CD4-positive, alpha-beta T cell (primary cell): ENCODE results near the gene GPR158. TPM values are rescaled to one million over a fixed set of nuclear protein-coding genes. Genes with fewer than 3 reads are reported as not detected.

Experiments
- ATAC-seq: fragments of 200-7000 bp; cut with Tn5 transposase; one replicate; pipeline ENCODE4 v1.10.0; 2022; ENCODE audit warnings: mild to moderate bottlenecking; ENCODE audit not compliant: poor library complexity
- CTCF ChIA-PET: fragments of 350-600 bp; sonication (Branson Sonifier 250); formaldehyde crosslinking; loops from one replicate; lab custom pipeline; 2021; ENCODE audit warnings: antibody characterized with exemption, inconsistent platforms; lab: Charles Lee
- POLR2A ChIA-PET: fragments of 350-600 bp; sonication (Branson Sonifier 250); formaldehyde crosslinking; loops from one replicate; lab custom pipeline; 2021; ENCODE audit warnings: antibody characterized with exemption, inconsistent platforms; lab: Charles Lee
- DNase-seq, 14 experiments: peaks; one replicate each; pipeline ENCODE4 v3.0.0-alpha.2; 2013 to 2020; ENCODE audit warnings: mixed read lengths in 2 of 14
- H3K27ac ChIP-seq, 2 donors: one replicate each; pipeline versions ENCODE4 v1.5.1 to v1.7.0; 2013; ENCODE audit warnings: low read length in 2 of 2, low read depth in 1 of 2, mild to moderate bottlenecking in 1 of 2
- H3K27me3 ChIP-seq, 2 experiments: 1 replicate in 1 of 2; 2 replicates in 1 of 2; pipeline versions ENCODE4 v1.6.1 to v1.7.0; 2013; ENCODE audit warnings: low read length in 2 of 2, control low read depth in 1 of 2, mild to moderate bottlenecking in 1 of 2, moderate library complexity in 1 of 2; ENCODE audit not compliant: insufficient read depth in 2 of 2, control insufficient read depth in 1 of 2
- H3K36me3 ChIP-seq: one replicate; pipeline ENCODE4 v1.6.1; 2013; ENCODE audit warnings: low read length, control low read depth; ENCODE audit not compliant: insufficient read depth
- H3K4me1 ChIP-seq: one replicate; pipeline ENCODE4 v1.6.1; 2013; ENCODE audit warnings: low read length, control low read depth; ENCODE audit not compliant: insufficient read depth
- H3K4me3 ChIP-seq: one replicate; pipeline ENCODE4 v1.5.1; 2013; ENCODE audit warnings: mild to moderate bottlenecking, low read length, moderate library complexity
- H3K9me3 ChIP-seq, 2 experiments: 1 replicate in 1 of 2; 2 replicates in 1 of 2; pipeline versions ENCODE4 v1.6.1 to v1.7.0; 2013; ENCODE audit warnings: low read length in 2 of 2, mild to moderate bottlenecking in 2 of 2, control low read depth in 1 of 2, moderate library complexity in 1 of 2; ENCODE audit not compliant: control insufficient read depth in 1 of 2, insufficient read depth in 1 of 2
- H3K27ac Mint-ChIP-seq: one replicate; pipeline ENCODE4 v1.8.0; 2020; ENCODE audit warnings: mixed read lengths
- H3K27me3 Mint-ChIP-seq: one replicate; pipeline ENCODE4 v1.8.0; 2021; ENCODE audit warnings: mixed read lengths
- H3K36me3 Mint-ChIP-seq: one replicate; pipeline ENCODE4 v1.8.0; 2021; ENCODE audit warnings: low read depth, mixed read lengths
- H3K4me1 Mint-ChIP-seq: one replicate; pipeline ENCODE4 v1.8.0; 2021; ENCODE audit warnings: low read depth, mixed read lengths
- H3K4me3 Mint-ChIP-seq: one replicate; pipeline ENCODE4 v1.8.0; 2020; ENCODE audit warnings: mild to moderate bottlenecking, mixed read lengths
- H3K9me3 Mint-ChIP-seq: one replicate; pipeline ENCODE4 v1.8.0; 2020; ENCODE audit warnings: mixed read lengths
- CTCF ChIP-seq: fragments of 200-600 bp; IDR thresholded peaks from one replicate; pipeline ENCODE4 v1.8.0; 2022; ENCODE audit warnings: antibody characterized with exemption, mild to moderate bottlenecking
- intact Hi-C, 2 experiments: fragments of 100-400 bp; cut with DNase I in 1 of 2; cut with micrococcal nuclease in 1 of 2; formaldehyde crosslinking; loops; one replicate each; pipeline versions ENCODE4 v1.15.1 to v1.9.0; 2023 to 2025; cut with DNase I, micrococcal nuclease
- total RNA-seq, 174 experiments: library from RNA in 2 of 174; stranded (reverse) in 2 of 174; gene quantifications; one replicate each; pipeline ENCODE4 v1.2.3 and lab custom pipeline; 2021 to 2026

Gene GPR158
- total RNA-seq, 2 experiments from 2014 or later = not detected

- no peak overlapping the region for H3K27ac Mint-ChIP-seq
- POLR2A ChIA-PET = no interaction called here
- Histone ChIP-seq H3K4me1 (no peaks in the 10 kb centered on the region), H3K36me3 (no peaks in the 10 kb centered on the region), H3K27ac (no peak overlapping the region), H3K9me3 (no peaks in the 10 kb centered on the region), H3K27me3 (no peaks in the 10 kb centered on the region), H3K4me3 (no peak overlapping the region)
- DNase-seq (no peak), ATAC-seq (no peak)
- peaks cover 7% of the 10 kb centered on the region for H3K9me3 Mint-ChIP-seq
- no peak overlapping the region for H3K4me3 Mint-ChIP-seq
- no peaks in the 10 kb centered on the region for H3K27me3 Mint-ChIP-seq
- intact Hi-C loops = no loop called here
- no peaks in the 10 kb centered on the region for H3K36me3 Mint-ChIP-seq
- H3K4me1 Mint-ChIP-seq = no peaks in the 10 kb centered on the region
- no peak for TF ChIP-seq CTCF
- CTCF ChIA-PET = no interaction called here
Observed at GRCh38 chr10:25530306-25530705, 355.5 kb downstream of the GPR158 start.

GRCh38 chr10:25531457-25532061 lies 356.8 kb downstream of the GPR158 start:
- Mint-ChIP-seq H3K9me3 (peaks cover 3% of the 10 kb centered on the region), H3K27ac (no peak overlapping the region), H3K4me1 (no peaks in the 10 kb centered on the region), H3K36me3 (no peaks in the 10 kb centered on the region), H3K27me3 (no peaks in the 10 kb centered on the region), H3K4me3 (no peak overlapping the region)
- H3K4me3 ChIP-seq = no peak overlapping the region
- no peaks in the 10 kb centered on the region for H3K36me3 ChIP-seq
- H3K4me1 ChIP-seq = no peaks in the 10 kb centered on the region
- ATAC-seq (no peak), DNase-seq (no peak)
- no peak for TF ChIP-seq CTCF
- no peaks in the 10 kb centered on the region for H3K9me3 ChIP-seq
- H3K27ac ChIP-seq = no peak overlapping the region
- intact Hi-C loops = no loop called here
- no peaks in the 10 kb centered on the region for H3K27me3 ChIP-seq
- POLR2A ChIA-PET = no interaction called here
- CTCF ChIA-PET = no interaction called here

GRCh38 chr10:25532213-25532612 lies 357.4 kb downstream of the GPR158 start:
- no peak overlapping the region for H3K27ac Mint-ChIP-seq
- intact Hi-C loops = no loop called here
- no peak overlapping the region for H3K4me3 ChIP-seq
- no peak overlapping the region for H3K27ac ChIP-seq
- H3K4me1 ChIP-seq = no peaks in the 10 kb centered on the region
- H3K36me3 ChIP-seq = no peaks in the 10 kb centered on the region
- no peaks in the 10 kb centered on the region for H3K27me3 Mint-ChIP-seq
- H3K27me3 ChIP-seq = no peaks in the 10 kb centered on the region
- no peaks in the 10 kb centered on the region for H3K36me3 Mint-ChIP-seq
- no peaks in the 10 kb centered on the region for H3K4me1 Mint-ChIP-seq
- H3K9me3 Mint-ChIP-seq = no peaks in the 10 kb centered on the region
- no peaks in the 10 kb centered on the region for H3K9me3 ChIP-seq
- TF ChIP-seq CTCF = no peak
- no peak overlapping the region for H3K4me3 Mint-ChIP-seq
- no peak for ATAC-seq
- ChIA-PET POLR2A (no interaction called here), CTCF (no interaction called here)
- no peak for DNase-seq
